Activated CD8-positive, alpha-beta memory T cell treated with anti-CD3 and anti-CD28 coated beads for 24 hours (primary cell): ENCODE results near the gene SLC13A1.

Experiments
- DNase-seq: peaks from one replicate; pipeline ENCODE4 v3.0.0-alpha.2; 2020

The SLC13A1 gene

GRCh38 chr7:123190109-123190831 is 9.5 kb downstream of the SLC13A1 start:
- DNase-seq: no peak

GRCh38 chr7:123185756-123186155 is 14.0 kb downstream of the SLC13A1 start:
- no peak for DNase-seq

GRCh38 chr7:123184271-123184670 is 15.5 kb downstream of the SLC13A1 start:
- no peak for DNase-seq

- no peak for DNase-seq
Measured at GRCh38 chr7:123183431-123183830, 16.3 kb downstream of the SLC13A1 start.

- DNase-seq: no peak
Measured at GRCh38 chr7:123177442-123177841, 22.3 kb downstream of the SLC13A1 start.

GRCh38 chr7:123170333-123171246 is 29.2 kb downstream of the SLC13A1 start:
- no peak for DNase-seq

GRCh38 chr7:123169065-123169464 is 30.7 kb downstream of the SLC13A1 start:
- no peak for DNase-seq

- DNase-seq: no peak
Measured at GRCh38 chr7:123157606-123158005, 42.2 kb downstream of the SLC13A1 start.

- DNase-seq: no peak
Measured at GRCh38 chr7:123155571-123155970, 44.2 kb downstream of the SLC13A1 start.

- DNase-seq: no peak
Measured at GRCh38 chr7:123154231-123154860, 45.4 kb downstream of the SLC13A1 start.

GRCh38 chr7:123151443-123151842 is 48.3 kb downstream of the SLC13A1 start:
- no peak for DNase-seq

GRCh38 chr7:123148813-123149212 is 51.0 kb downstream of the SLC13A1 start:
- DNase-seq: no peak

GRCh38 chr7:123143252-123144006 is 56.3 kb downstream of the SLC13A1 start:
- DNase-seq: no peak

GRCh38 chr7:123140561-123140960 is 59.2 kb downstream of the SLC13A1 start:
- no peak for DNase-seq

- no peak for DNase-seq
Measured at GRCh38 chr7:123135960-123136359, 63.8 kb downstream of the SLC13A1 start.

- DNase-seq: no peak
Measured at GRCh38 chr7:123133924-123134323, 65.8 kb downstream of the SLC13A1 start.

- no peak for DNase-seq
Measured at GRCh38 chr7:123131961-123132360, 67.8 kb downstream of the SLC13A1 start.

GRCh38 chr7:123131556-123131955 is 68.2 kb downstream of the SLC13A1 start:
- DNase-seq: no peak

- no peak for DNase-seq
Measured at GRCh38 chr7:123131140-123131539, 68.6 kb downstream of the SLC13A1 start.

- no peak for DNase-seq
Measured at GRCh38 chr7:123126691-123127090, 73.1 kb downstream of the SLC13A1 start.

- no peak for DNase-seq
Measured at GRCh38 chr7:123126171-123126570, 73.6 kb downstream of the SLC13A1 start.

- DNase-seq: no peak
Measured at GRCh38 chr7:123125231-123125630, 74.5 kb downstream of the SLC13A1 start.

- no peak for DNase-seq
Measured at GRCh38 chr7:123122916-123123315, 76.9 kb downstream of the SLC13A1 start.
